ENCODE results near the gene RCL1.
"Not testable (repeated sequence)": the region's sequence is repeated elsewhere in the genome, so short reads cannot be mapped to it uniquely, and the experiment has no call there.

The RCL1 gene

DNA sequence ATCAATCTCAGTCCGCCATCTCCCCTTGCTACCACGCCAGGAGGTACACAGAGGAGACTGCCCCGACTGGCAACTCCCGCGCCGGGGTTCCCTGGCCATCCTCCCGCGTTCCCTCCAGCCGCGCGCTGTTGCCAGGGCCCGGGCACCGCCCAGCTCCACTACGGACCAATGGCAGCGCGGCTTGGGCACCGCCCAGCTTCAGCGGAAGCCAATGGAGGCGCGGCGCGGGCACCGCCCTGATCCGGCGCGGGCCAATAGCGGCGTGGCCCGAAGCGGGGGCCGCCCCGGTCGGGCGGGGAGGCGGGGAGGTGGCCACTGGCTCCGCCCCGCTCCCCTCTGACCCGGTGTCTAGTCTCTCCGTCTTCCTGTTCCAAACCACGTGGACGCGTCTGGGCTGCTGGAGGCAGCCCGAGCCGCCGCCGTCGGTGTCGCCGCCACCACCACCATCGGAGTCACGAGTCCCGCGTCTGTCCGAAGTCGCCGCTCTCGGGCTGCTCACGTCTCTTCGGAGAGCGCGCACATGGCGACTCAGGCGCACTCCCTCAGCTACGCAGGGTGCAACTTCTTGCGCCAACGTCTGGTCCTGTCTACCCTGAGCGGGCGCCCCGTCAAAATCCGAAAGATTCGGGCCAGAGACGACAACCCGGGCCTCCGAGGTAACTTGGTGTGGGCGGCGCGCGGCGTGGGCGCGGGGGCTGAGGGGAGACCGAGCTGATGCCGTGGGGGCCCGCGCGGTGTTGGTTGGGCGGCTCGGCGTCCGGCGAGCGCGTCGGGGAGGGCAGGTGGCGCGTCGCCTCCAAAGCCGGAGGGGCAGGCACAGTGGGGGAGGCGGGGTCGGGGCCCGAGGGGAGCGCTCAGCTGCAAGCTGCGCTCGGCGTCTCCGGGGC, at the start of gene RCL1:
Gene RCL1 (plus strand): TSS at position 373 of the 887 bp plus-strand sequence. CDS start 148 bp downstream, at position 521.
- peak; percentile 96 for DNase-seq (ENCODE audit: low read depth)

GRCh38 chr9:4743131-4743875, 49.4 kb upstream of the RCL1 start:
- no peak for DNase-seq (ENCODE audit: low read depth)

- DNase-seq (ENCODE audit: low read depth) = no peak
Observed at GRCh38 chr9:4746278-4747030, 46.3 kb upstream of the RCL1 start.

DNA sequence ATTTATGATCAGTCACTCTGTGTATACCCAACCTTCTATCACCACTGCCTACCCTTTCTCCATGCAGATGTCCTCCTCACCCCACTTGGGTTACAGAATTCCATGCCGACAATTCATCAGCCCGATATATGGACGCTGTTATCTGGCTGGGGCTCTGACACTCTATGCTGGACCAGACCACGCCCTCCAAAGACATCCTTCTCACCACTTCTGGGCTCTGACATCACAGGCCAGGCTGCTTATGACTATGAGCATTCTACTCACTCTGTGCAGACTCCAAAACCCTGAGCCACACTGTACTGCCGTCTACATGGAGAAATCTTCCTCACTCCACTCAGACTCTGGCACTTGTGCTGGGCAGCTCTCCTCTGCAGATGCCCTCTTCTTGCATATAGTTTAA, 44.1 kb upstream of the RCL1 start:
- no peak for DNase-seq (ENCODE audit: low read depth)

- DNase-seq (ENCODE audit: low read depth) = no peak
Observed at GRCh38 chr9:4750023-4750673, 42.6 kb upstream of the RCL1 start.

DNA sequence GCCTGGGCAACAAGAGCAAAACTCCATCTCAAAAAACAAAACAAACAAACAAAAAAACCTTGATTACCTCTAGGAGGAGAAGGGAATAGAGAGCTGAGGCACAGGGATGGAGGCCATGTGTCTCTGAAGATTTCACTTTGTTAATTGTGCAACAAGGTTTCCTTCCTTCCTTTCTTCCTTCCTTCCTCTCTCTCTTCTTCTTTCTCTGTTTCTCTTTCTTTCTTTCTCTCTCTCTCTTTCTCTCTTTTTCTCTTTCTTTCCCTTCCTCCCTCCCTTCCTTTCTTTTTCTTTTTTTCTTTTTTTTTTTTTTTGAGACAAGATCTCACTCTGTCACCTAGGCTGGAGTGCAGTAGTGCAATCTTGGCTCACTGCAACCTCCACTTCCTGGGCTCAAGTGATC, 38.2 kb upstream of the RCL1 start:
- not testable (repeated sequence) for DNase-seq (ENCODE audit: low read depth)

- no peak for DNase-seq (ENCODE audit: low read depth)
Observed at GRCh38 chr9:4755026-4755609, 37.6 kb upstream of the RCL1 start.

GRCh38 chr9:4756420-4756819, 36.3 kb upstream of the RCL1 start:
- no peak for DNase-seq (ENCODE audit: low read depth)

DNA sequence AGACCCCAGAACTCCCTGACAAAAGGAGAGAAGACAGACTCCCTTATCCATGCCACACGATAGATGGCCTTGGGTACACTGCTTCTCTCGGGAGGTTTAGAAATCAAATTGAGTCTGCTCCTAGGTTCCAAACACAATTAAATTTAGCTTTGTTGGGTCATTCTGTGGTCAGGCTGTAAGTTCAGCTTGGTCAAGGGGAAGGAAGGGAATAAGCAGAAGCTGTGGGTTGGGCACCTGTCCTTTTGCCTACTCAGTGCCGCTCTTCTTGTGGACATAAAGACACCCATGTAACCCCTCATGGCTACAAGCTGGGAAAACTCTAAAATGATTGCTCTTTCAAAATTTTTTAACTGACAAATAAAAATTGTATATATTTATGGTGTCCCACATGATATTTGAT, 32.6 kb upstream of the RCL1 start:
- DNase-seq (ENCODE audit: low read depth) = no peak

DNA sequence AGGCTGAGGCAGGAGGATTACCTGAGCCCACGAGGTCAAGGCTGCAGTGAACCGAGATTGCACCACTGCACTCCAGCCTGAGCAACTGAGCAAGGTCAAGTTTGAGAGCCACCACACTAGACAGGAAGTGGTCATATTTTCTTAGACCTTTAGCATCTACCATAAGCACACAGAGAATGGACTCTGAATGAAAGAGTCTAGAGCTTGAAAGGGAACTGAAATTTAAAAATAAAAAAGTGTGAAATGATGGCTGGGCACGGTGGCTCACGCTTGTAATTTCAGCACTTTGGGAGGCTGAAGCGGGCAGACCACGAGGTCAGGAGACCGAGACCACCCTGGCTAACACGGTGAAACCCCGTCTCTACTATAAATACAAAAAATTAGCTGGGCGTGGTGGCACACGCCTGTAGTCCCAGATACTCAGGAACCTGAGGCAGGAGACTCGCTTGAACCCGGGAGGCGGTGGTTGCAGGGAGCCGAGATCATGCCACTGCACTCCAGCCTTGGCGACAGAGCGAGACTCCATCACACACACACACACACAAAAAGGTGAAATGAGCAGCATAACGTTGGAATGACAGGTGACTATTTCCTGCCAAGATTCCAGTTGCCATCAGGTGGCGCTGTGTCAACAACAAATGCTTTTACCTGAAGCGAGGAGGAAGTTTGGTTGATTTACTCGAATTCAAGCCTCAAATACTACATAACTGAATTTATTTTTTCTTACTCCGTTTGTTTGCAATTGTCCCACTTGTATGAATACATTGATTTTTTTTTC, 30.4 kb upstream of the RCL1 start:
- DNase-seq (ENCODE audit: low read depth) = peak; percentile 46

DNA sequence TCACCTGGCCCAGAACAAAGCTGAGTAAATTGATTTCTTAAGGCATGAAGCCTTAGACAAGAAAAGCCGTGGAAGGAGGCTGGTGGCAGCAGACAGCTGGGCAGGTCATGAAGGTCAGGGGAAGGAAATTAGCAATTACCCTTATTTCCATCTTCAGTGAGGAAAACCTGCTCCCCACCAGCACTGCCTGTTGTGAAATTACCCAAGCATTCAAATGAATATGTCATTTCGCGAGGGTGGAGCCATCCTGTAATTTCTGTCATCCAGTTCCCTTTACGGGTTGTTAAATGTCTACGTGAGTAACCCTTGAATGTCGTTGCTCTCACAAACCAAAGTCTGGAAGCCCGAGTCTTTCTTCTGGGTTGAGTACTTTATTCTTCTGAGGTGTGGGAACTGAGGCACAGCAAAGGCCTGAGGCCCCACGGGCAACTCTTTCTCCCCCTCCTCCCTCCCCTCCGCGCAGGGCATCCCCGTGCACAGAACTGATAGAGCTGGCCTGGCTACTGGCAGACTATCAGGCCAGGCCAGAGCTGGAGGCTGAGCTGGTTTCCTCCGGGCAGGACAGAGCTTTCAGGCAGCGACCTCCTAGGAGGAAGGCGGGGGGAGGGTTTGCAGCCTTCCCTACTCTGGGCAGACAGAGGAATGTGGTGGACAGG, 29.7 kb upstream of the RCL1 start:
- DNase-seq (ENCODE audit: low read depth) = no peak

DNA sequence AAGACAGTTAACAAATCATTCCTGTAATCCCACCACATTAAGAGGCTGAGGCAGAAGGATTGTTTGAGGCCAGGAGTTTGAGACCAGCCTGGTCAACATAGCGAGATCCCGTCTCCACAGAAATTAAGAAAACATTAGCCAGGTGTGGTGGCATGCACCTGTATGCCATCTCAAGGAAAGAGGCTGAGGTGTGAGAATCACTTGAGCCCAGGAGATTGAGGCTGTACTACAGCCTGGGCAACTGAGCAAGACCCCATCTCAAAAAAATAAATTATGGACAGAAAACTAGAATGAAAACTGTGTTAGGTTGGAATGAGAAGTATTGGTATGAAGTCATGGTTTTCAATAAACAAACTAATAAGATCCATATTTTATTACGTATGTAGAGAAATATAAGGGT, 28.7 kb upstream of the RCL1 start:
- no peak for DNase-seq (ENCODE audit: low read depth)

DNA sequence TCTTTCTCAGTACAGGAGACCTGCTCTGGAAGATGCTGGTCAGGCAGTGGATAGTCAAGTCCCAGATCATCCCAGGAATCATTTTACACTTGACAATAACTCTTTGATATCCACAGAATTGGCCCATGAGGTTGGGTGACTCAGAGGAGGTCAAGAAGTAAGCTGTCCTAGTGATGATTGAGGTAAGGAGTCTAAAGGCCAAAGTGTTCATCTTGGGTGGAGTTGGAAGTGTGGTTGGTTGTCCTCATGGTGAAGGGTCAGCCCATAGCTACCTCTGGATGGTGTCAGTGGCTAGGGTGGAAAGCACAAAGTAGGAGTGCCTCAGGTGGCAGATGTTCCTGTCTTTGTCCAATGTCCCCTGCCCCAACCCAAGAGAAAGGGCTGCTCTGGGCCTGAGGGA, 24.1 kb upstream of the RCL1 start:
- no peak for DNase-seq (ENCODE audit: low read depth)

DNA sequence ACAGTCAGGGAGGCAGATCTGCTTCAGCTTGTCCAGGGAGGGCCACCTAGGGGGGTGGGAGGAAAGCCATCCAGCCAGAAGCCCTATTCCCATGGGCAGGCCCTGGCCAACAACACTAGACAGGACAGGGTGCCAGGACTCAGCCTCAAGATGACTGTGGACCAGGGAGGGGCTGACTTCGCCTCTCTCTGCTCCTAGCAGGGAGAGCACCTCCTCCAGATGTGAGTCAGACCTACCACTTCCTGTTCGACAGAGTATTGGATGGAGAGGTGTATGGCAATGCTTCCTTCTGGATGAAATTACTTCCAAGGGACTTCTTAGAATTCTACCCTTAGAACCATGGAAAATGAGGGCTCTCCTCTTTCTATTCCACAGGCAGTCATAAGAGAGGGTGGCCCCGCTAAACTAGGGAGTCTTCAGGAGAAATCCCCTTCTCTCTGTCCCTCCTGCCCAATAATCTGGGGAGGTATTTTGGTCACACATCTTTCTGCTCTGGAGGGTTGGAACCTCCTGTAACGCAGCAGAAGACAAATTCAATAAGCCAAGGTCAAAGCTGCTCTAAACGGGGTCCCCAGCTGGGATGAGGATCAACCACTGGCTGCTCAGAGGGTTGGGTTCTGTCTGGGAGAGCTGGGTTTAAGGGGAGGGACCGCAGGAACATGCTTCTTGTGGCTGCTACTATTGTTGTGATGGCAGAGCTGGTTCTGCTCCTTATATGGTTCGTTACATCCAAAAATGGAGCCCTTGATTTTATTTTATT, 23.2 kb upstream of the RCL1 start:
- DNase-seq (ENCODE audit: low read depth) = no peak

GRCh38 chr9:4771788-4772187, 21.0 kb upstream of the RCL1 start:
- DNase-seq (ENCODE audit: low read depth) = no peak

- DNase-seq (ENCODE audit: low read depth) = no peak
Observed at GRCh38 chr9:4774209-4774608, 18.5 kb upstream of the RCL1 start.

- not testable (repeated sequence) for DNase-seq (ENCODE audit: low read depth)
Observed at GRCh38 chr9:4774958-4775357, 17.8 kb upstream of the RCL1 start.

DNA sequence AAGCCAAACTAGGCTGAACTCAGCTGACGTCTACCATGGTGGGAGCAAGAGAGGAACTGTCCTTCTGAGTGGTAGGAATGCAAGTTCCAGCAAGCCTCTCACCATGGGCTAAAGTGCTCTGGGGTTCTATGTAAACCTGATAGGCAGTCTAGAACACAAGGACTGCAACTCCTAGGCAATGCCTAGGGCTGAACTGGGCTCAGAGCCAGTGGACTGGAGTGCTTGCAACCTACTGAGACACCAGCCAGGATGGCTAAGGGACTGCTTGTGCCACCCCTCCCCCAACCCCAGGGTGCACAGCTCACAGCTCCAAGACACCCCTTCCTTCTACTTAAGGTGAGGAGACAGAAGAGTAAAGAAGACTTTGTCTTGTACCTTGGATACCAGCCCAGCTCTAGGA, 12.1 kb upstream of the RCL1 start:
- no peak for DNase-seq (ENCODE audit: low read depth)

DNA sequence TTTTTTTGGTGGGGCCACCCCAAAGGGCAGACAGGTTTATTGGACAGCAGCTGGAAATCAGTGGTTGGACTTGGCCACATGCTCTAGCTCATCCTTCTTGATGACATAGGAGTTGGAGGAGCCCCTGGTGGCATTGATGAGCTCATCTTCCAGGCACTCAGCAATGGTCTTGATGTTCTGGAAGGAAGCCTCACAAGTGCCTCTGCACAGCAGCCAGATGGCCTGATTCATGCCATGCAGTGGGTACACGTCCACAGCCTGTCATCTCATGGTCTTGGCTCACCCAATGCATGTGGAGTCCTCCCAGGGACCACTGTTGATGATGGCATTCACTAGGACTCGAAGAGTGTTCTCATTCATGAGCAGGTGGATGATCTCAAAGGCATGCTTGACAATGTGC, 11.3 kb upstream of the RCL1 start:
- DNase-seq (ENCODE audit: low read depth) = no peak

DNA sequence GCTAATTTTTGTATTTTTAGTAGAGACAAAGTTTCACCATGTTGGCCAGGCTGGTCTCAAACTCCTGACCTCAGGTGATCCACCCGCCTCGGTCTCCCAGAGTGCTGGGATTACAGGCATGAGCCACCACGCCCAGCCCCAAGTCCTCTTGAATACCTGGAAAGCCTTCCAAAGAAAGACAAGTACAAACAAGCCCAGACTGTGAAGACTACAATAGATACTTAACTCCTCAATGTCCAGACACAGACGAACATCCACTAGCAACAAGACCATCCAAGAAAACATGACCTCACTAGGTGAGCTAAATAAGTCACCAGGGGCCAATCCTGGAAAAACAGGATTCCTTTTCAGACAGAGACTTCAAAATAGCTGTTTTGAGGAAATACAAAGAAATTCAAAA, 9.6 kb upstream of the RCL1 start:
- not testable (repeated sequence) for DNase-seq (ENCODE audit: low read depth)
